Tibial artery (tissue), 4 donors: ENCODE data around the gene PDXK.

Experiments used
- DNase-seq, 2 donors: peaks; one replicate each; pipeline ENCODE4 v3.0.0-alpha.2; 2019
- H3K27ac ChIP-seq, 2 donors: fragments of 200-600 bp; sonication (generic) in 1 of 2; 1 replicate in 1 of 2; 2 replicates in 1 of 2; pipeline ENCODE4 v1.5.1; 2018 to 2019; ENCODE audit warnings: mild to moderate bottlenecking in 1 of 2
- H3K27me3 ChIP-seq, 2 donors: fragments of 200-600 bp; sonication (generic) in 1 of 2; one replicate each; pipeline versions ENCODE4 v1.5.1 to v1.6.0; 2016 to 2019
- H3K36me3 ChIP-seq, 3 donors: fragments of 200-600 bp; sonication (generic) in 2 of 3; one replicate each; pipeline ENCODE4 v1.5.1; 2016 to 2019; ENCODE audit warnings: mild to moderate bottlenecking in 2 of 3
- H3K4me1 ChIP-seq, 4 donors: fragments of 200-600 bp; sonication (generic) in 2 of 4; 1 replicate in 3 of 4; 2 replicates in 1 of 4; pipeline ENCODE4 v1.5.1; 2016 to 2019
- H3K4me3 ChIP-seq, 2 donors: fragments of 200-600 bp; sonication (generic) in 1 of 2; 1 replicate in 1 of 2; 2 replicates in 1 of 2; pipeline ENCODE4 v1.5.1; 2018 to 2019; ENCODE audit warnings: mild to moderate bottlenecking in 2 of 2
- H3K9me3 ChIP-seq, 3 donors: fragments of 200-600 bp; sonication (generic) in 1 of 3; one replicate each; pipeline ENCODE4 v1.5.1; 2016 to 2019
- CTCF ChIP-seq, 2 experiments: fragments of 200-600 bp in 1 of 2; fragments of 450-650 bp in 1 of 2; IDR thresholded peaks; one replicate each; pipeline ENCODE4 v1.5.1; 2017 to 2019; ENCODE audit warnings: antibody characterized with exemption in 2 of 2, mild to moderate bottlenecking in 1 of 2, moderate library complexity in 1 of 2
- intact Hi-C: fragments of 100-400 bp; cut with DNase I; formaldehyde crosslinking; loops from one replicate; pipeline ENCODE4 v1.15.0; 2023; ENCODE audit warnings: low total_unique reads

Gene PDXK

GRCh38 chr21:43783098-43783700, 64.3 kb downstream of the PDXK start:
- Histone ChIP-seq H3K36me3 (no peaks in the 10 kb centered on the region), H3K27ac (no peak overlapping the region), H3K4me1 (no peaks in the 10 kb centered on the region), H3K9me3 (no peaks in the 10 kb centered on the region), H3K4me3 (no peak overlapping the region), H3K27me3 (no peaks in the 10 kb centered on the region)
- intact Hi-C loops: no loop called here
- TF ChIP-seq CTCF (IDR thresholded peaks at IDR 0.05): no peak
- DNase-seq: no peak

- intact Hi-C loops: no loop called here
- no peak overlapping the region for H3K4me3 ChIP-seq
- no peak for TF ChIP-seq CTCF (IDR thresholded peaks at IDR 0.05)
Observed at GRCh38 chr21:43785134-43785533, 66.2 kb downstream of the PDXK start.

GRCh38 chr21:43786300-43786806, 67.4 kb downstream of the PDXK start:
- DNase-seq: no peak
- intact Hi-C loops: no loop called here
- Histone ChIP-seq H3K4me1 (peaks cover 0 to 15% (median 12%) of the 10 kb centered on the region in 4 donors), H3K27me3 (no peaks in the 10 kb centered on the region), H3K36me3 (peaks cover 0 to 2% (median 0%) of the 10 kb centered on the region in 3 donors), H3K9me3 (no peaks in the 10 kb centered on the region), H3K4me3 (no peak overlapping the region), H3K27ac (no peak overlapping the region)
- TF ChIP-seq CTCF (IDR thresholded peaks at IDR 0.05): no peak

More at GRCh38 chr21:43785134-43785533, 66.2 kb downstream of the PDXK start:
- Histone ChIP-seq H3K27me3 (no peaks in the 10 kb centered on the region), H3K4me1 (peaks cover 0 to 3% (median 2%) of the 10 kb centered on the region in 4 donors), H3K36me3 (no peaks in the 10 kb centered on the region), H3K27ac (no peak overlapping the region), H3K9me3 (no peaks in the 10 kb centered on the region)
- no peak for DNase-seq

- DNase-seq: no peak
- Histone ChIP-seq H3K9me3 (no peaks in the 10 kb centered on the region), H3K36me3 (peaks cover 0 to 8% (median 4%) of the 10 kb centered on the region in 3 donors), H3K27me3 (no peaks in the 10 kb centered on the region), H3K4me1 (peaks cover 0 to 17% (median 12%) of the 10 kb centered on the region in 4 donors), H3K4me3 (no peak overlapping the region), H3K27ac (no peak overlapping the region)
- intact Hi-C loops: no loop called here
- TF ChIP-seq CTCF (IDR thresholded peaks at IDR 0.05): no peak
Observed at GRCh38 chr21:43786807-43787440, 68.0 kb downstream of the PDXK start.

- Histone ChIP-seq H3K27ac (peak within 1 kb of the TSS; percentile 81 to 86), H3K4me3 (peak within 1 kb of the TSS; percentile 82 to 99), H3K36me3 (peaks cover 15 to 33% (median 25%) of the 10 kb centered on the region in 3 donors), H3K27me3 (no peaks in the 10 kb centered on the region), H3K9me3 (no peaks in the 10 kb centered on the region), H3K4me1 (peaks cover 0 to 17% (median 12%) of the 10 kb centered on the region in 4 donors)
- peak; percentile 85 to 93 for DNase-seq
- peak; percentile 100 for TF ChIP-seq CTCF (IDR thresholded peaks at IDR 0.05)
- intact Hi-C loops: no loop called here
Observed at GRCh38 chr21:43789276-43790009, 70.5 kb downstream of the PDXK start, which contains the start of gene RRP1. Gene RRP1 (plus strand): TSS chr21:43789577. CDS start chr21:43789630, 53 bp downstream.
